K562 (cell line): ENCODE results near the gene IL1R1. TPM values are rescaled to one million over a fixed set of nuclear protein-coding genes. Genes with fewer than 3 reads are reported as not detected.

Experiments
- CC2D1A ChIP-seq: fragments of 450-650 bp; IDR thresholded peaks from 2 replicates; pipeline ENCODE4 v1.6.1; 2017; ENCODE audit warnings: mild to moderate bottlenecking
- CCNT2 ChIP-seq: IDR thresholded peaks from 2 replicates; pipeline ENCODE4 v1.6.1; 2011; ENCODE audit warnings: borderline replicate concordance, low read depth, mild to moderate bottlenecking, moderate library complexity, mixed read lengths, low read length; ENCODE audit not compliant: insufficient read length; ENCODE audit errors: extremely low read depth
- CEBPZ ChIP-seq: fragments of 150-350 bp; IDR thresholded peaks from 2 replicates; pipeline ENCODE4 v1.6.1; 2014; ENCODE audit warnings: low read depth, mild to moderate bottlenecking, low read length, borderline replicate concordance
- HDAC2 ChIP-seq: fragments of 450-650 bp; IDR thresholded peaks from 2 replicates; pipeline ENCODE4 v1.6.1; 2016; ENCODE audit warnings: mild to moderate bottlenecking
- NCOA1 ChIP-seq: fragments of 450-650 bp; IDR thresholded peaks from 2 replicates; pipeline ENCODE4 v1.6.1; 2016; ENCODE audit warnings: low read depth
- NR4A1 ChIP-seq, 2 experiments: fragments of 250-450 bp in 1 of 2; fragments of 450-650 bp in 1 of 2; sonication (Bioruptor Pico) in 1 of 2; IDR thresholded peaks; 2 replicates each; pipeline versions ENCODE4 v1.4.0 to v1.6.1; 2016 to 2020; ENCODE audit warnings: mild to moderate bottlenecking in 2 of 2, missing compliant biosample characterization in 1 of 2, missing genetic modification characterization in 1 of 2, moderate library complexity in 1 of 2
- SFPQ ChIP-seq: fragments of 200-400 bp; formaldehyde crosslinking; IDR thresholded peaks from 2 replicates; pipeline ENCODE4 v1.6.1; 2017; ENCODE audit warnings: mild to moderate bottlenecking, low read depth, low read length, moderate library complexity
- ZBTB33 ChIP-seq: sonication (generic); formaldehyde crosslinking; IDR thresholded peaks from 2 replicates; pipeline ENCODE4 v1.8.1; 2023; ENCODE audit warnings: mild to moderate bottlenecking, missing genetic modification reagents
- ZZZ3 ChIP-seq: fragments of 450-650 bp; IDR thresholded peaks from 2 replicates; pipeline ENCODE4 v1.6.1; 2016; ENCODE audit warnings: antibody characterized with exemption, mild to moderate bottlenecking, moderate library complexity
- polyA plus RNA-seq, 8 experiments: library from polyadenylated mRNA; depleted of rRNA in 4 of 8; stranded (reverse) in 5 of 8; unstranded in 3 of 8; fragments of >200 nt; fragmentation: Nextera tagmentation in 2 of 8; fragmentation: Illumina TruSeq in 1 of 8; extraction: Ambion mirVana in 2 of 8; extraction: Trizol in 1 of 8; gene quantifications; 2 replicates each; pipeline versions ENCODE4 v1.2.1 to v1.2.3, GENCODE V29; 2011 to 2014; ENCODE audit warnings: inconsistent platforms in 1 of 8, missing spikeins in 1 of 8
- total RNA-seq, 7 experiments: library from RNA; depleted of rRNA in 6 of 7; stranded (reverse); fragments of >200 nt in 6 of 7; fragmentation: Illumina TruSeq in 2 of 7; extraction: Trizol in 2 of 7; gene quantifications; 2 replicates each; pipeline versions ENCODE4 v1.2.1 to v1.2.3, GENCODE V29; 2011 to 2021; ENCODE audit warnings: low replicate concordance in 1 of 7

IL1R1 gene
- total and polyA plus RNA-seq, 9 of the 15 experiments (the other 6 are each of a cell fraction or from before 2014, with no cell fraction given) = 0.81 to 3.9 (median 1.6) TPM

- TF ChIP-seq CCNT2 (no peak), HDAC2 (no peak), ZZZ3 (no peak), NR4A1 (CRISPR knock-in tag; IDR thresholded peaks at IDR 0.05) (no peak), NR4A1 (tag; IDR thresholded peaks at IDR 0.05) (no peak), CEBPZ (no peak), ZBTB33 (CRISPR knock-in tag) (no peak), SFPQ (no peak), NCOA1 (no peak), CC2D1A (no peak)
- TF ChIP-seq, all 486 proteins: peak for 0
Observed at GRCh38 chr2:102176172-102176571, 33.6 kb downstream of the IL1R1 start (continued).
